HG03196 (cell line): Measurements from ENCODE around the gene TRIAP1.
A peak's percentile ranks its signal among the peaks of the same experiment; 100 is the strongest.
"Not testable (repeated sequence)": the region's sequence is repeated elsewhere in the genome, so short reads cannot be mapped to it uniquely, and the experiment has no call there.

ENCODE experiments used
- ATAC-seq: cut with Tn5 transposase; IDR thresholded peaks from one replicate; pipeline ENCODE4 v1.9.1; 2021; ENCODE audit not compliant: unreplicated experiment

The TRIAP1 gene

DNA sequence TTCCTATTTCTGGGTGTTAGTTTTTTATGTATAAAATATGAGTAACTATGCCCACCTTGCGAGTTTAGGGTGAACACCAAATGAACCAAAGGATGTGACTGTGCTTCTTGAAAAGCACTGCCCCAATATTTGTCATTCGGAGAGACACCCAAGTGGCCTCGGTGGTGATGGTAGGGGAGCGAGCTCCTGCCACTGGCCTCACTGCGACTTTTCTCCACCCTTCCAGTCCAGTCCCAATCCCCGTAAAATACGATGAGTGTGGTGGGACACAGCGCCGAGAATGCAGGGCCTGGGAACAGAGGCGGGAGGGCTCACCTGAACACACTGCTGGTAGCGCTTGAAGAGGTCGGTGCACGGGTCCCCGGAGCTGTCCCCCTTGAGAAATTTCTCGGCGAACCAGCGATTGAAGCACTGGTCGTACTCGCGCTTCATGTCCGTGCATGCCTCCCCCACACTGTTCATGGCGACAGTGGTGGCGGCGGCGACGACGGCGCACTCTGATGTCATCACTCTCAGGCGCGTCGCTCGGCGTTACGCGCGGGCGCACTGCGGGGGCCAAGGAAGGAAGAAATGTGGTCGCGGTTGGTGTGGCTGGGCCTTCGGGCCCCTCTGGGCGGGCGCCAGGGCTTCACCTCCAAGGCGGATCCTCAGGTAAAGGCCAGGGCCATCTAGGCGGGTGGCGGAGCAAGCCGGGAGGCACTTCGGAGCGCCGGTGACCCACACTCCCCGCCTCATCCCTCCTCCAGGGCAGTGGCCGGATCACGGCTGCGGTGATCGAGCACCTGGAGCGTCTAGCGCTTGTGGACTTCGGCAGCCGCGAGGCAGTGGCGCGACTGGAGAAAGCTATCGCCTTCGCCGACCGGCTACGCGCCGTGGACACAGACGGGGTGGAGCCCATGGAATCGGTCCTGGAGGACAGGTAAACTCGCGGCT lies at the start of gene TRIAP1, which contains the start of gene GATC:
TSS of gene TRIAP1 (minus strand) at position 474 of the 933 bp plus-strand sequence. CDS start at position 462, 12 bp downstream.
TSS of gene GATC (plus strand) at position 534 of the 933 bp plus-strand sequence. CDS start at position 571, 37 bp downstream.
- ATAC-seq, result peak; percentile 84

DNA sequence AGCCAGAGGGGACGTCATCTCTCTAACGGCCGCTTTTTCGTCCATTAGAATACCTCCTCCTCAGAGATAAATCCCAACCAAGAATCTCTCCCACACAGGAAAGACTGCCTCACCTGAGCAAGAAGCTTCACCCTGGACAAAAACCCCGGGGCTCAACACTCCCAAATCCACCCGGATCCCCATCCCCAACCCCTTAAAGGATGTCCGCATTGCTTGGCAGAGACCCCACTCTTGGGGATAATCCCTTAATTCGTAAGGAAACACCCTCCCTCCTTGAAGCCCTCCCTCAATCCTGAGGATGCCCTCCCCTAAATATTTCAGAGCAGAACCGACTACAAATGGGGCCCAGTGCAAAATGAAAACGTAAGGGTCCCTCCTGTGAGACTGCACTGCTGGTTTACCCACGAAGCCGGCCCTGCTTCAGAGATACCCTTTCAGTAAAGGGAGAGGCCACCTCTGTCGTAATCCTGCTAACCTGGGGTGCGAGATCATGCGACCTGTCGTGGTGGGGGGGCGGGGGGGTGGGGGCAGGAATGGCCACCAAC lies 49.1 kb upstream of the TRIAP1 start:
- no peak for ATAC-seq

GRCh38 chr12:120490833-120491512 lies 44.8 kb upstream of the TRIAP1 start:
- ATAC-seq, result no peak

DNA sequence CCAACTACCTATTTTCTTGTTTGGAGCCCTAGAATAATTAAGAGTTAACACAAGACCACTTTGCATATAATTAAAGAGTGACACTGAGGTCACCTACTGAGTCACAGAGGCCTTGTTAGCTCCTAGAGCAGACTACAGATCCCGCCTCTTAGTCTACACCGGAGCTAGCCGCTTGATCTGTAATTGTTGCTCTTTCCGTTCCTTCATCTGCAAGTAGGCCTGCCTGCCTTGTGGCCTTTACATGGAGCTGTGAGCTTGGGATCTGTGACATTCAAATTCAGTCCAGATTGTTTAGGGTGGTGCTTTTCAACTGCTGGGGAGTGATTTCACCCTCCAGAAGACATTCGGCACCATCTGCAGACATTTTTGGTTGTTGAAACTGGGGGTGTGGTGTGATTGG lies 44.1 kb upstream of the TRIAP1 start:
- no peak for ATAC-seq

DNA sequence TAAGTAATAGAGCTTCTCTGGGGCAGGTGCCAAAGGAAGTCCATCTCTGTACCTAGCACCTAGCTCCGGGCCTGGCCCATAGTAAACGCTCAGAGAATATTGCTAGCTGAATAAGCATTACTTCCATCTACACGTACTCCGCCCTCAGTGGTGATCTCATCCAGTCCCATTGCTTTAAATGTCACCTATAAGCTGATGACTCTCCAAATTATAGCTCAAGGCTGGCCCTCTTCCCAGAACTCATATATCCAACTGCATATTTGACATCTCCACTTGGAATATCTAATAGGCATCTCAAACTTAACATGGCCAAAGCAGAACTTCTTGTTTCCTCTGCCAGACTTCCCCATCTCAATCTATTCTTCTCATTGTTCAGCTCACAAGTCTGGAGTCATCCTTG lies 42.8 kb upstream of the TRIAP1 start:
- ATAC-seq, result no peak

- ATAC-seq, result no peak
Observed at GRCh38 chr12:120488057-120488640, 42.0 kb upstream of the TRIAP1 start.

- not testable (repeated sequence) for ATAC-seq
Observed at GRCh38 chr12:120487552-120487951, 41.4 kb upstream of the TRIAP1 start.

DNA sequence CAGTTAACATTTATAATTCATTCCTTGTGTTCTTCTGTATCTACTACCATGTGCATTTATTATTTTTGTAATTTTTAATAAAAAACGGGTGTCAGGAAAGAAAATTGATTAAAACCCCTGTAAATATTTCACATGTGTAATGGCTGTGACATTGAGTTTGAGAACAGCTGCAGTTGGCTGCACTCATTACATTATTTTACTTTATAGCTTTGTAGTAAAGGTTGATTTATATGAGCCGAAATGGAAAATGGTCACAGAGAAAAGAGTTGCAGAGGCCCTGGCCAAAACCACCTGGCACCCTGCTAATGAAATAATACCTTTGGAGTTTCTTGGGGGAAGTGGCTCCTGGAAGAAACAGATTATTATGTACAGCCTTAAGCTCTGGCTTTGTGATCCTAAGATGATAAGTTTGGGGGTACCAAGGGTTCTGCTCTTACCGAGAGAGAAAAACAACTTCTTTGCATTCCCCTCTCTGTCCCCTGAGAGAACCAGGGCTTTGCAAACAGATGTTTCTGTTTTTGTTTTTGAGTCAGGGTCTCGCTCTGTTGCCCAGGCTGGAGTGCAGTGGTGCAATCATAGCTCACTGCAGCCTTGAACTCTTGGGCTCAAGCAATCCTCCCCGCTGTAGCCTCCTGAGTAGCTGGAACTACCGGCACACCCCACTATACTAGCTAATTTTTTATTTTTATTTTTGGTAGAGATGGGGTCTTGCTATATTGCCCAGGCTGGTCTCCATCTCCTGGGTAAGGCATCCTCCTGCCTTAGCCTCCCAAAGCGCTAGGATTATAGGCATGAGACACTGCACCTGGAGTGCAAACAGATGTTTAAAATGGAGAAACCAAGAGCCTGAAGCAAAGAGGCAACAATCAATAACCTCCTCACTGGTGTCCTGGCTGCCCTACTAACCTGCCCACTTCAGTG lies 40.0 kb upstream of the TRIAP1 start:
- no peak for ATAC-seq

DNA sequence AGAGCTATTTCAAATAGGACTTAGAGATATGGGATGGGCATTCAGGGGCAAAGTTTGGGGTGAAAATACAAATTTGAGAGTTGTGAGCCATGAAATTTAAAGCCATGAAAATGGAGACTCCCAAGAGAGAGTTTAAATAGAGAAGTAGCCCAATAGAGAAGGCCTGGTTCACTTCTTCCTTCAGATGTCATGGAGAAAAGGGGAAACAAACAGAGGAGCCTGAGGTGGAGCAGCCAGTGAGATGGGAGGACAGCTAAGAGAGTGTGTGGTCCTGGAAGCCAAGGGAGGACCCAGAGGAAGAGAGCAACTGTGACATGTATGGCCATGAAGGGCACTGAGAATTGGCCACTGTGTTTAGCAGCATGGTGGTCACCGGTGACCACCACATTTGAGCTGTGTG lies 37.4 kb upstream of the TRIAP1 start:
- ATAC-seq, result no peak

DNA sequence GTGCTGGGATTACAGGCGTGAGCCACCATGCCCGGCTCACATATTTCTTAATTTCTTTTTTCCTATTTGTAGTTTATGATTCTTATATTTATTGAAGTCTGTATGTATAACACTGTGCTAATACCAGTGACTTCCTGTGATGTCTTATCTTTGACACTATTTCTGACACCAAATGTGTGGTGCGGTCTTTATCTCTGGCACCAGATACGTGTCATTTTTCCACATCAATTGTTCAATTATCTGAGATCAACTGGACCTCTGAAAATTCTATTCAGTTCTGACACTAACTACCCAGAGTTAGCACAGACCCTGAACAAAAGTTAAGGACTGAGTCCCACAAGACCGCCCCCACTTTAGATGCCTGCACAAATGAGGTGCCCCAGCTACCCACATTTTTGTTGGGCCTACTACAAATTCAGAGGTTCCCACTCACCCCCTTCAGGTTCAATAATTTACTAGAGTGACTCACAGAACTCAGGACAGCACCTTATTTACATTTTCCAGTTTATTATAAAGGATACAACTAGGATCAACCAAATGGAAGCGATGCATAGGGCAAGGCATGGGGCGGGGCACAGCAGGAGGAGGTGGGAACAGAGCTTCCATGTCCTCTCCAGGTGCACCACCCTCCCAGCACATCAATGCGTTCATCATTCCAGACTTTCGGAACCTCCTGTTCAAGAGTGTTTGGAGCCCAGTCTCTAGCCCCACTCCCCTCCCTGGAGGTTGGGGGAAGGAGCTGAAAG lies 35.0 kb upstream of the TRIAP1 start:
- ATAC-seq, result no peak

- no peak for ATAC-seq
Observed at GRCh38 chr12:120480211-120480610, 34.0 kb upstream of the TRIAP1 start.

DNA sequence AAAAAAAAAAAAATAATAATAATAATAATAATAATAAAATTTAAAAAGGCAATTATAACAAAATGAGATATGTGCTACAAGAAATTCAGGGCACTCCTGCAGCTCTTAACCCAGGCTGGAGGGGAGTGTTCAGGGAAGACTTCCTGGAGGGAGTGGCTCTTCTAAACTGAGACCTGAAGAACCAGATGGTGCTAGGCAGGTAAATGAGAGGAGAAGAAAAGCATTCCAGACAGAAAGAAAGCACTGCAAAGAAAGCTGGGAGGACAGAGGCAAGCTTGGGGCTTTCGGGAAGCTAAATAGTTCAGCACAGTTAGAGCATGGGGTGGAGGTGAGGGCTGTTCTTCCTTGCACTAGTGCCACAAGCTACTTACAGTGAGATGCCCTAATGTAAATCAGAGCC lies 33.3 kb upstream of the TRIAP1 start:
- no peak for ATAC-seq

DNA sequence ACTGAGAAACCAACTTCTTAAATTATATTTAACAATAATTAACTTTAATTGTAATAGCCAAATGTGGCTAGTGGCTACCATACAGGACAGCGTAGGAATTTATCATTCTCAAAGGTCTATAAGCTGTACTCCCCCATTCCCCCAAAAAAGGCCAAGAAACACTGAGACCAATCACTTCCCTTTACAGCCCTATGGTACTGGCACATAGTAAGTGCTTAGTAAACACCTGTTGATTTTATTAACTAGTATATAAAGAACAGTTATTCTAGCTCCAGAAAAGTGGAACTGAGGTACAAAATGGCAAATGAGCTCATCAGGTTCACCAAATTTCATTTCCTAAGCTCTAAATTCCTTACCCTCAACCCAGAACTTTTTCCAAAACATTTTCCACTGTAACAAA lies 29.5 kb upstream of the TRIAP1 start:
- no peak for ATAC-seq

DNA sequence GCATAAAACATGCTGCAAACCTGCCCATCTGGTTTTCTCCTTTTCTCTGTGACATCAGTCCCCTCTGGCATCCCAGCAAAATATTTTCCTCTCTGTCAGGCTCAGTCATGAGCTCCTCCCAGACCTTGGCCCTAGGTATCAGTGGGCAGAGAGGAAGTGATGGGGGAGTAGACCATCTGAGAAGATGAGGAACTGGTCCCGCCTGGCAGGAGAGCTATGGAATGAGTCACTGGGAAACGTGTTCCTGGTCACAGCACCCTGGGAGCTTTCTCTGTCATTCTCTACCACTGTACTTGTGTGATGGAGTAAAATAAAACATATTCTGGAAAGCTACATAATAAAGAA lies 28.4 kb upstream of the TRIAP1 start:
- no peak for ATAC-seq

GRCh38 chr12:120473807-120474615 lies 27.8 kb upstream of the TRIAP1 start:
- ATAC-seq, result no peak

- no peak for ATAC-seq
Observed at GRCh38 chr12:120472521-120472920, 26.3 kb upstream of the TRIAP1 start.

DNA sequence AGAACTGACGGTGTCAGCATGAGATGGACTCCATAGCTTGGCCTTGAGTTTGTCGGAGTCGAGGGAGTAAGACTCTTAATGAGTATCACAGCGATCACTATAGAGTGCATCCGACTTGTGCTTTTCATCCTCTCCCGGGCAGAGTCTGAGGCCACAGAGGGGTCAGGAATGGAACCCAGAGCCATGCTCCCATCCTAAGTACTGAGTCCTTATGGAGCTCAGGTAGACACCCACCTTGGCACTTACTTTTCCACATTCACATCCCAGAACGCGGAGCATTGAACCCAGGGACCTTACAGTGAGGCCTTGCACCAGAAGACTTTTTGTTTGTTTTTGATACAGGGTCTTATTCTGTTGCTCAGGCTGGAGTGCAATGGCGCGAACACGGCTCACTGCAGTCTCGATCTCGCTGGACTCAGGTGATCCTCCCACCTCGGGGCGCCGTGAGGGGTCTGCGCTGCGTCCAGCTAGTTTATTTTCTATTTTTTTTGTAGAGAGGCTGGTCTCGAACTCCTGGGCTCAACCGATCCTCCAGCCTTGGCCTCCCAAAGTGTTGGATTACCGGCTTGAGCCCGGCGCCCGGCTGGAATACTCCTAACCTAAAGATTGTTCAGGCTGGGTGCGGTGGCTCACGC lies 24.1 kb upstream of the TRIAP1 start:
- no peak for ATAC-seq

DNA sequence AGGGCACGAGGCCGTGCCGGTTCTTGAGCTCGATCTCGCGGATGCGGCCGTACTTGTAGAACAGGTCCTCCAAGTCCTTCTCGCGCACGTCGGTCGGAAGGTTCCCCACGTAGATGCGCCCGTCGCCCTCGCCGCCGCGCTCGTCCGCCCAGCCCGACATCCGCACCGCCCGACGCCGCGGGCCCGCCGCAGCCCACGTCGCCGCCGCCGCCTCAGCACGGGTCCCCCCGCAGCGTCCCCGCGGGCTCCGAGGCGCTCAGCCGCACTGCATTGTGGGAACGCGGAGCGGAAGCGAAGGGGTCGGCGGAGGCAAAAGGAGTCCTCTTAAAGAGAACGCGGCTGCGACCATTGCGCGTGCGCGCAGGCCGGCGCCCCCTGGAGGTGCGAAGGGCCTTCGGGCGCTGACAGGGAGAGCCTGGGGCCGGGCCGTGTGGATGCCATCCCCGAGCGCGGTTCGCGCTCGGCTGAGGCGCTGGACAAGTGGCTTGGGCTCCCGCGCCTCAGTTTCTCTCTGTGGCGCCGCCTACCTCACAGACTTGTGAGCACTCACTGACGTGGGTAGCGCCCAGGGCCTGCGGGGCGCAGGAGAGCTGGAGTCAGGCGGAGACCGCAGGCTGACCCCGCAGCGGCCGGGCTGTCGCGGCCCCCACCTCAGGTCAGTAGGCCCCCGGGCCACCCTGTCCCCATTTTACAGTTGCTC lies 23.4 kb upstream of the TRIAP1 start, which contains the start of gene SRSF9:
TSS of gene SRSF9 (minus strand) at position 299 of the 700 bp plus-strand sequence. CDS start at position 160, 139 bp downstream.
- ATAC-seq, result peak; percentile 87
